GM23248 (cell line): ENCODE measurements around the gene STK26. TPM values are rescaled to one million over a fixed set of nuclear protein-coding genes. Genes with fewer than 3 reads are reported as not detected.

Experiments used
- DNase-seq: peaks from one replicate; pipeline ENCODE4 v3.0.0-alpha.2; 2015
- H2AFZ ChIP-seq: fragments of 200-600 bp; sonication (generic); 2 replicates; pipeline ENCODE4 v1.6.1; 2016; ENCODE audit warnings: antibody characterized with exemption
- H3F3A ChIP-seq: fragments of 200-600 bp; sonication (generic); 2 replicates; pipeline ENCODE4 v1.6.1; 2016; ENCODE audit warnings: mild to moderate bottlenecking, antibody characterized with exemption, mixed run types; ENCODE audit not compliant: insufficient read depth
- H3K27ac ChIP-seq: fragments of 200-600 bp; sonication (generic); 2 replicates; pipeline ENCODE4 v1.5.1; 2016; ENCODE audit warnings: mild to moderate bottlenecking
- H3K27me3 ChIP-seq: fragments of 200-600 bp; sonication (generic); replicated peaks from 2 replicates; pipeline ENCODE4 v1.6.1; 2016; ENCODE audit warnings: mild to moderate bottlenecking; ENCODE audit not compliant: insufficient read depth
- H3K36me3 ChIP-seq: fragments of 200-600 bp; sonication (generic); 2 replicates; pipeline ENCODE4 v1.6.1; 2016; ENCODE audit warnings: low read depth, mild to moderate bottlenecking
- H3K4me1 ChIP-seq: fragments of 200-600 bp; sonication (generic); 2 replicates; pipeline ENCODE4 v1.6.1; 2016; ENCODE audit warnings: mild to moderate bottlenecking; ENCODE audit not compliant: insufficient read depth
- H3K4me2 ChIP-seq: fragments of 200-600 bp; sonication (generic); one replicate; pipeline ENCODE4 v1.6.1; 2016; ENCODE audit warnings: mild to moderate bottlenecking; ENCODE audit not compliant: unreplicated experiment
- H3K4me3 ChIP-seq: fragments of 200-600 bp; sonication (generic); 2 replicates; pipeline ENCODE4 v1.5.1; 2016; ENCODE audit warnings: mild to moderate bottlenecking
- H3K79me2 ChIP-seq: fragments of 200-600 bp; sonication (generic); 2 replicates; pipeline ENCODE4 v1.6.1; 2016; ENCODE audit warnings: mild to moderate bottlenecking; ENCODE audit not compliant: insufficient read depth
- H3K9ac ChIP-seq: fragments of 200-600 bp; sonication (generic); 2 replicates; pipeline ENCODE4 v1.6.1; 2016; ENCODE audit warnings: mild to moderate bottlenecking
- H3K9me2 ChIP-seq: fragments of 200-600 bp; sonication (generic); 2 replicates; pipeline ENCODE4 v1.6.1; 2016; ENCODE audit warnings: mixed run types, mild to moderate bottlenecking, moderate library complexity; ENCODE audit not compliant: insufficient read depth
- H3K9me3 ChIP-seq: fragments of 200-600 bp; sonication (generic); one replicate; pipeline ENCODE4 v1.6.1; 2017; ENCODE audit warnings: low read depth
- H4K20me1 ChIP-seq: fragments of 200-600 bp; sonication (generic); 2 replicates; pipeline ENCODE4 v1.6.0; 2016; ENCODE audit not compliant: insufficient read depth
- EZH2 ChIP-seq: fragments of 200-600 bp; sonication (generic); IDR thresholded peaks from 2 replicates; pipeline ENCODE4 v1.6.1; 2018; ENCODE audit warnings: antibody characterized with exemption, mild to moderate bottlenecking; ENCODE audit not compliant: insufficient read depth, poor library complexity, severe bottlenecking
- EZH2phosphoT487 ChIP-seq: fragments of 200-600 bp; sonication (generic); IDR thresholded peaks from 2 replicates; pipeline ENCODE4 v1.6.1; 2018; ENCODE audit warnings: antibody characterized with exemption, moderate library complexity, mild to moderate bottlenecking, low read depth; ENCODE audit not compliant: insufficient read depth
- WGBS, 2 experiments: methylation state at CpG; one replicate each; pipeline ENCODE4 v1.1.6; 2015 to 2017; ENCODE audit warnings: low lambda C conversion rate in 2 of 2, low coverage in 1 of 2; ENCODE audit errors: missing lambda C conversion rate in 2 of 2; 5-methylcytosine and 5-hydroxymethylcytosine counted together
- in situ Hi-C: fragments of 300-500 bp; cut with MboI; formaldehyde crosslinking; loops from 2 replicates; pipeline ENCODE4 v1.15.0; 2020
- polyA plus RNA-seq: library from polyadenylated mRNA; unstranded; fragments of >200 nt; fragmentation: Nextera tagmentation; extraction: Ambion mirVana; gene quantifications from 2 replicates; pipeline ENCODE4 v1.2.1, GENCODE V29; 2016
- total RNA-seq: library from RNA; depleted of rRNA; stranded (reverse); fragments of >200 nt; shearing (Covaris generic); gene quantifications from 2 replicates; pipeline ENCODE4 v1.2.3, GENCODE V29; 2014; rRNA removed

Gene STK26
- total and polyA plus RNA-seq, 2 experiments from 2014 or later = 0.74 to 1.1 TPM

DNA sequence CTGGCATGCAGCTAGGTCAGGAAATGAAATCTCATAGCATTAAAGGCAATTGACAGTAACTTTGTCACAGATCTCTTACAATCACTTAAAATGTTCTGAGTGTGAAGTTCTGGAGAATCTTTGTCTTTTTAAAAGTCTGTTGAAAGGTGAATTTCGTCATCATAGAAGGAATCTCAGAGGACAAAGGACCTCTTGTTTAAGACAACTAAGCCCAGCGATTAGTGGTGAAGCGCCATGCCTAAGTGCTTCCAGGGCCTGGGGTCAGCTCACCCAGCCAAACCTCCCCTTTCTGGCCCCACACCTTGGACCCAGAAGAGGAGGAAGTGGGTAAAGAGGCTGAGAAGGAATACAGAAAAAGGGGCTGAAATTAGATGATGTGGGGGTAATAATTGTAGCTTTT, 96.2 kb downstream of the STK26 start:
- Histone ChIP-seq H3K27me3 (no peaks in the 10 kb centered on the region), H3K9me2 (no peaks in the 10 kb centered on the region), H4K20me1 (no peaks in the 10 kb centered on the region), H2AFZ (no peak overlapping the region), H3K4me2 (no peak overlapping the region), H3F3A (no peaks in the 10 kb centered on the region), H3K36me3 (no peaks in the 10 kb centered on the region), H3K27ac (no peak overlapping the region), H3K9me3 (no peaks in the 10 kb centered on the region), H3K79me2 (no peaks in the 10 kb centered on the region), H3K9ac (no peak overlapping the region), H3K4me3 (no peak overlapping the region), H3K4me1 (no peaks in the 10 kb centered on the region)
- TF ChIP-seq EZH2 (no peak), EZH2phosphoT487 (no peak)
- WGBS, 2 experiments = 69 to 71% methylated on average over 3 of the region's 3 CpGs
- DNase-seq = no peak
- in situ Hi-C loops = no loop called here

DNA sequence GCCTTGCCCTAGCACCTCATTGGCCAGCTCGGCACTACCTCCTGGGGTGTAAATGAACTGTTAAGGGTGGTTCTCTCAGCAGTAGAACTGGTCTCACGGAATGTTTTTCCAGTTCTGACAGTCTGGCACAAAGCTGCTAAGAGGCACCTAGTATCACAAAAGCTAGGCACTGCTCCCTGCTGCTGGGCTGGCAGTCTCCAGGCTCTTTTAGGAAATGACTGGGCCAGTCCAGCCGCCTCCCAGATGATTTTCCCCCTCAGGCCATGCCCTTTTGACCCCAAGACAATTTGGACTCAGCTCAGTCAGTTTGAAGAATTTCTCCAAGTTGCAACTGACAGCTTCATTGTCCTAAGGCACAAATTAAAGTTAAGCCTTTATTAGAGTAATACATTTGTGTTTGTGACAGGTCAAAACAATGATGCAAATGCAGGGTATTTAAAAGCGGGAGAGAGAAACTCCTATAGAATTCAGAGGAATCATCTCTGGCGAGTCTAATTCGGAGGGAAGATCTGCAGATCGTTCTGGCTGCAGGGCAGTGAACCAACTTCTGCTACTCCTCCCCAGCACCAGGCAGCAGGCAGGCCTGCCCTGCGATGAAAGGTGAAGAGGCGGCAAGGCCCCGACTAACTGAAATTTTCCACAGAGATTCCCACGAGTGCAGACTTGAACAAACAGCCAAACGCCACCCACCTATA, 96.9 kb downstream of the STK26 start:
- DNase-seq = no peak
- in situ Hi-C loops = no loop called here

DNA sequence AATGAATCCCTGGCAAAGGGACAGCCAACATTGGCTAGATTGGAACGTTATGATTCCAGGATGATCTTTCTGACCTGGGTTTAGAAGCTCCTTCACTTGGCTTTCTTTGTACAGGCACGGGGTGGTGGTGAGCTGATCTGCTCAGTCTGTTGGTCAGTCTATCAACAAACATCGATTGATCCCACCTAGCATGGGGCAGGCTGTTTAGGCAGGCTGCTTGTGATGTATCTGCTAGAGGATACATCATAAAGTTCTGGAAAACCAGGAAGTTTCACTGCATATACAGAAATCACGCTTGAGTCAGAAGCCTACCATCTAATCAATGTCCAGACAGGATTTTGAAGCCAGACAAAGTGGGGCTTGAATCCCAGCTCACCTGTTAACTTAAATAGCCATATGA, 97.8 kb downstream of the STK26 start:
- H3K9me2 ChIP-seq = no peaks in the 10 kb centered on the region
- DNase-seq = no peak
- no peaks in the 10 kb centered on the region for H3K4me1 ChIP-seq
- H3K36me3 ChIP-seq = no peaks in the 10 kb centered on the region
- no peaks in the 10 kb centered on the region for H3K9me3 ChIP-seq
- no peaks in the 10 kb centered on the region for H4K20me1 ChIP-seq
- no peak overlapping the region for H3K4me3 ChIP-seq
- no peaks in the 10 kb centered on the region for H3K79me2 ChIP-seq
- no peak overlapping the region for H2AFZ ChIP-seq
- no peak overlapping the region for H3K9ac ChIP-seq
- in situ Hi-C loops = no loop called here
- H3K27ac ChIP-seq = no peak overlapping the region
- H3F3A ChIP-seq = no peaks in the 10 kb centered on the region
- H3K27me3 ChIP-seq = no peaks in the 10 kb centered on the region
- WGBS, 2 experiments = 44 to 55% methylated on average over 4 of the region's 4 CpGs
- H3K4me2 ChIP-seq = no peak overlapping the region
- no peak for TF ChIP-seq EZH2phosphoT487
- TF ChIP-seq EZH2 = no peak

More for the DNA sequence above, 96.9 kb downstream of the STK26 start:
- no peak overlapping the region for H3K9ac ChIP-seq
- H3K4me2 ChIP-seq = no peak overlapping the region
- no peaks in the 10 kb centered on the region for H4K20me1 ChIP-seq
- no peak overlapping the region for H3K4me3 ChIP-seq
- no peaks in the 10 kb centered on the region for H3K4me1 ChIP-seq
- H3F3A ChIP-seq = no peaks in the 10 kb centered on the region
- H3K27me3 ChIP-seq = no peaks in the 10 kb centered on the region
- H3K36me3 ChIP-seq = no peaks in the 10 kb centered on the region
- WGBS, 2 experiments = 49 to 57% methylated on average over 12 of the region's 12 CpGs
- no peaks in the 10 kb centered on the region for H3K79me2 ChIP-seq
- no peaks in the 10 kb centered on the region for H3K9me3 ChIP-seq
- TF ChIP-seq EZH2phosphoT487 = no peak
- no peak overlapping the region for H2AFZ ChIP-seq
- H3K9me2 ChIP-seq = no peaks in the 10 kb centered on the region
- no peak overlapping the region for H3K27ac ChIP-seq

Other genes with a start within 250 kb of the STK26 start
- gene FRMD7, start 104.7 kb downstream of the STK26 start, total RNA-seq = 0.11 TPM in 1 of 2 replicates, not detected in the other
- gene FRMD7, start 104.7 kb downstream of the STK26 start, polyA plus RNA-seq = not detected in 2 replicates
- 18.3 and 21.2 TPM in 2 replicates for gene RAP2C, start 196.1 kb downstream of the STK26 start, total RNA-seq
- 15.2 and 15.7 TPM in 2 replicates for gene RAP2C, start 196.1 kb downstream of the STK26 start, polyA plus RNA-seq